CD4-positive, alpha-beta T cell treated with Interleukin-12 subunit alpha and Interleukin-12 subunit beta, for 1 hour (primary cell): ENCODE data around the gene RITA1.

ENCODE experiments used
- DNase-seq: peaks from one replicate; pipeline ENCODE4 v3.0.0-alpha.2; 2020

Gene RITA1

DNA sequence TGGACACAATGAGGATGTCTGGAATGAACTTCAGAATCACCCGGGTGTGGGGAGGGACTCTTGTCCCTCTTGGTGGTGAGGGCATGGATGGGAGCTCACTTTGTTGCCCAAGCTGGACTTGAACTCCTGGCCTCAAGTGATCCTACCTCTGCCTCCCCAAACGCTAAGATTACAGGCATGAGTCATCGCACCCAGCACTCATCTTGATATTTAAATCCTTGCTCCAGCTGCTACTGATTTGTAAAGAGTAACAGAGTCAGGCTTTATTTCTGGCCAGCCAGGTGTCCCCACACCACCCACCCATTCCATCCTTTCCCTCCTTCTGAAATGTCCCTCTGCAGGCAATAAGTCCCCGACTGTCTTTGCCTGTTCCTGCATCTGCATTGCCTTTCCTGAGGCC lies 5.2 kb upstream of the RITA1 start:
- no peak for DNase-seq

DNA sequence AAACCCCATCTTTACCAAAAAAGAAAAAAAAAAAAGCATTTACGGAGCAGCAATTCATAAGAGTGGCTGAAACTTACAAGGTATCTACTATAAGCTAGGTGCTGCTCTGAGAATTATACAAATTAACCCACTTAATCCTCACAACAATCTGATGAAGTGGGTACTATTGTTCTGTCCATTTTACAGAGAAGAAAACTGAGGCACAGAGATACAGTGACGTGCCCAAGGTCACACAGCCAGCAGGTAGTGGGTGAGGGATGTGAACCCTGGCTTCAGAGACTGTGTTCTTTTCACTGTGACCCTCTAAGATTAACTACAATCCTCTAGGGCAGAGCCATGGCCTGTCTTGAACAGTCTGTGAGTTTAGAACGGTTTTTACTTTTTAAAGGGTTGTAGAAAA lies 3.5 kb upstream of the RITA1 start:
- DNase-seq = no peak

DNA sequence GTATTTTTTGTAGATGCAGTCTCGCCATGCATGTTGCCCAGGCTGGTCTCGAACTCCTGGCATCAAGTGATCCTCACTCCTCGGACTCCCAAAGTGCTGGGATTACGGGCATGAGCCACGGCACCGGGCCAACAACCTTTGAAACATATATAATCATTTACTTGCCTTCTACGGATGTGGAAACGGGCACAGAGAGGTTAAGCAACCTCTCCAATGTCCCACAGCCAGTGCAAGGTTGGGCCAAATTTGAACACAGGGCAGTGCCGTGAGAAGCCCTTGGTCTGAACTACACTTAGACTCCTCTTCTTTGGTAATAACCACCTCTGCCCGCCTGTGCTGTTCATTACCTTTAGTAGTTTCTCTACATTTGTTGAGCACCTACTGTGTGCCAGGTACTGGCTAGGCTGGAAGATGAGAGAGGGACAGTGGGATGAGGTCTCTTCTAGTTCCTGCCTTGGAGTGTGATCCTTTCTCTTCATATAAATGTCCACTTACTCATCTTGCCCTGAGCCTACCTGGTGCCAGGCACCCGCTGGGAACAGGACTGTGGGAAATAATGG lies 2.4 kb upstream of the RITA1 start:
- DNase-seq = no peak

DNA sequence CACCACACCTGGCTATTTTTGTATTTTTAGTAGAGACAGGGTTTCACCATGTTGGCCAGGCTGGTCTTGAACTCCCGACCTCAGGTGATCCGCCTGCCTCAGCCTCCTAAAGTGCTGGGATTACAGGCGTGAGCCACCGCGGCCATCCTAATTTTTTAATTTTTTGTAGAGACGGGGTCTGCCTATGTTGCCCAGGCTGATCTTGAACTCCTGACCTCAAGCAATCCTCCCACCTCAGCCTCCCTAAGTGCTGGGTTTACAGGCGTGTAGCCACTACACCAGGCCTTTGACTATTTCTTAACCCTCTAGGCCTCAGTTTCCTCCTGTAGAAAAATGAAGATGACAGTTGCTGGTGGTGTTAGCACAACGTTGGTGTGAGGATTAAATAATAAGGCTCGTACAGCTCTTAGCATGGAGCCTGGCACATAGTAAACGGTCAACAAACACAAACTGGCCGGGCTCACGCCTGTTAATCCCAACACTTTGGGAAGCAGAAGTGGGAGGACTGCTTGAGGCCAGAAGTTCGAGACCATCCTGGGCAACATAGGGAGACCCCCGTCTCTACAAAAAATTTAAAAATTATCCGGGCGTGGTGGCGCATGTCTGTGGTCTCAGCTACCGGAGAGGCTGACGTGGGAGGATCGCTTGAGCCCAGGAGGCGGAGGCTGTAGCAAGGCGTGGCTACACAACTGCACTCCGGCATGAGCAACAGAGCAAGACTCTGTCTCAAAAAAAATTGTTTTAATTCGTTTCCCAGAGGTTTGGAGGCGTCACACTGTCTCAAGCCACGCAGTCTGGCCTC lies 1.2 kb upstream of the RITA1 start:
- DNase-seq = no peak

DNA sequence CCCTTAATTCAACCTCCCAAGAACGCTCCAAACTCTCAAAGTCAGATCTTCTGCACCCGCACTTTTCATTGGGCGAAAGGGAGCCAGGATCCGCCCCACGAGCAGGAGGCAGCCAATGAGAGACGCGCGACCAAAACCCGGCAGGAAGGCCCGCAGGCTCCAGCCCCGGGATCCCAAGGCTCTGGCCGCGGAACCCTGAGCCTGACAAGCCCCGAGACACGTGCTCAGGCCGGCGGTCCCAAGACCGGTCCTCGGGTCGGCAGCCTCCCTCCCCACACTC lies 681 bp upstream of the RITA1 start:
- DNase-seq = peak; percentile 90

DNA sequence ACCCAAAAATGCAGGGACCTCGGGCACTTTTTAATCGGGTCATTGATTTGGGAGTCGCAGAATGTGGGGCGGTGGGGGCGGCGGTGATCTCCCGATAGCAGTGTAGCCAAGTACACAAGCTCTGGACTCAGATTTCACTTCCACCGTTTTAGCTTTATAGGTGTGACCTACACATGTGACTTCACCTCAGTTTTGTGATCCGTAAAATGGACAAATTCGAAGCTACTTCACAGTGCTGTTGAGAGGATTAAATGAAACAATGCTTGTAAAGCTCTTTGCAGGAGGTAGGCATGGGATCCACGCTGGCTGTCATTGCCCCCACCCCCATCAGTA lies 478 bp downstream of the RITA1 start:
- DNase-seq = peak; percentile 16

DNA sequence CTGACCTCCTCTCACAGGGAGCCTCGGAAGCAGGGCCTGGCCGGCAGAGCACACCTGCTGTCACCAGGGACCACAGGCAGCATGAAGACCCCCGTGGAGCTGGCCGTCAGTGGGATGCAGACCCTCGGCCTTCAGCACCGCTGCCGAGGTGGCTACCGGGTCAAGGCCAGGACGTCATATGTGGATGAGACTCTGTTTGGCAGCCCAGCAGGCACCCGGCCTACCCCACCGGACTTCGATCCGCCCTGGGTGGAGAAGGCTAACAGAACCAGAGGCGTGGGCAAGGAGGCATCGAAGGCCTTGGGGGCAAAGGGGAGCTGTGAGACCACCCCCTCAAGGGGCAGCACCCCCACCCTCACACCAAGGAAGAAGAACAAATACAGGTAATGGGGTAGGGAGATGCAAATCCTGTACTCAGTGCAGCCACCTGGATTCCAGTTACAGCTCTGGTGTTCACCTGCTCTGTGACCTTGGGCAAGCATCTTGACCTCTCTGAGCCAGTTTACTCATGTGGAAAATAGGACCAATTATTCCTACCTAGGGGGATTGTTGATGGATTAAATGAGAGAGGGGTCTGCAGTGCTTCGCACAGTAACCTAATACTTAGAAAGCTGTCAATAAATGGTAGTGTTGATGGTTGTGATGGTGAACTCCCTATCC lies 1.3 kb downstream of the RITA1 start:
- no peak for DNase-seq

DNA sequence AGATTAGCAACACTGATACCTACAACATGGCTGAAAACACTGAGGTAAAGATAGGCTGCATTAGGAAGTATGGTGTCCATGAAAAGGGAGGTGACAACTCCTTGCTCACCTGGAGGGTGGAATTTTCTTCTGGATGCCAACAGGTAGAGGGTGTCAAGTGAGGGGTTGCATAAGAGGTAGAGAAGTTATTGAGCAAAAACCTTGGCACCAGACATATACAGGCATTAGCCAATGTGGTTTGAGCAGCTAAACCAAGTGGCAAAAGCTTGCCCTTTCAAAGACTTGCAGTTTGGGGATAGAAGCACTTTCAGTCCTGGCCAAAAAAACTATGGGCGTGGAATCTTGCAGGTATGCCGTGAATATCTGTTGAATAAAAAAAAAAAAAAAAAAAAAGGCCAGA lies 3.8 kb downstream of the RITA1 start:
- DNase-seq = no peak

DNA sequence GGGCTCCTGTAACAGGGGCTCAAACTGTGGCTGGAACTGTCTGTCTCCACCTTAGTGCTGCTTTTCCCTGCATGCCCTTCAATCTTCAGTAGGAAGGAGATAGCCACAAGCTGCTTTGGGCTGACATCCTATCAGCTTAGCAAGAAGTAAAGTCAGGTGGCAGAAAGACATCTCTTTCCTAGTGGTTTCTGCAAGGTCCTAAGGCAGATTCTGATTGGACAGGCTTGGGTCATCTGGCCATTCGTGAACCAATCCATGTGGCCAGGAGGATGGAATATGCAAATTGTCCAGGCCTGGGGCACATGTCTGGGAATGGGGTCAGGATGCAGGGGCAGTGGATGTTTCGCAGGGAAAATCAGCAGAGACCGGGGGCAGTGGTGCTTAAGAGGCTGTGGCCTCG lies 5.2 kb downstream of the RITA1 start:
- DNase-seq = no peak

DNA sequence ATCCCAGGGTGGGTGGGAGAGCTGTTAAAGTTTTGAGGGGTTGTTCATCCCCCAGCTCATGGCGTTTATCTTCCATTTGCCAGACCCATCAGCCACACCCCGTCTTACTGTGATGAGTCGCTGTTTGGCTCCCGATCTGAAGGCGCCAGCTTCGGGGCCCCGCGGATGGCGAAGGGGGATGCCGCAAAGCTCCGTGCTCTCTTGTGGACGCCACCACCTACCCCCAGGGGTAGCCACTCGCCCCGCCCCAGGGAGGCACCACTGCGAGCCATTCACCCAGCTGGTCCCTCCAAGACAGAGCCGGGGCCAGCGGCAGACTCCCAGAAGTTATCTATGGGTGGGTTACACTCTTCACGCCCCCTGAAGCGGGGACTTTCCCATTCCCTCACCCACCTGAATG lies 5.7 kb downstream of the RITA1 start:
- no peak for DNase-seq

DNA sequence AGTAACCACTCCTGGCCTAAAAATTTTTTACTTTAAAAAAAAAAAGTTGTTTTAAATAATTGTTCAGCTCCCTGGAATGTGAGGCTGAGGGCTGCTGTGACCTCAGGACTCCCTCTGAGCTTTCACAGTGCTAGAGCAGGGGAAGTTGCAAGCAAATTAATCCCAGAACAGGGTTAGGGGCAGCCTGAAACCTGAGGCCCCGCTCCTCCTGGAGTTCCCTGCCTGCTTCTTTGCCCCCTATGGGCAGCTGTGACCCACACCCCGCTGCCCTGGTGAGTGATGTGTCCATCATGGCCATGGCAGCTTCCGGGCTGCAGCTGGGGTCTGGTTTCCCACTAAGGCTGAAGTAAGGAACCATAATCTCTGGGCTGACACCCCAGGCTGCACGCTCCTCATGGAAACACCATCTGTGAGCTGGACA lies 9.5 kb downstream of the RITA1 start:
- no peak for DNase-seq

DNA sequence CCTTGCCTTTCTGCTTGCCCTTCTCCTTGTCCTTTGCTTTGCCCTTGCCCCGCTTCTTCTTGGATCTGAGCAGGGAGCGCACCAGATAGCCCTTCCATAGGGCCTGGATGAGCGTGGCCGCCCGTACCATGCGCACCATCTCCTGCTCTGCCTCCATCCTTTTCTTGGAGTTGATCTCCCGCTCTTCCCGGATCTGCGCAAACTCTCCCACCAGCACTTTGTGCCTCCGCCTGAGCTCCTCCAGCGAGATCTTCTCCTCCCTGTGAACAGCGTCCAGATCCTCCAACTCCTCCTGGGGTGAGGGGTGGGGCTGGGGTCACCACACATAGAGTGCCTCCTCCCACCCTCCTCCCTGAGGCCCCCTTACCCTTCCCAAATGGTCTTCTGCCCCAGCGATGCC lies 10.1 kb downstream of the RITA1 start:
- no peak for DNase-seq

DNA sequence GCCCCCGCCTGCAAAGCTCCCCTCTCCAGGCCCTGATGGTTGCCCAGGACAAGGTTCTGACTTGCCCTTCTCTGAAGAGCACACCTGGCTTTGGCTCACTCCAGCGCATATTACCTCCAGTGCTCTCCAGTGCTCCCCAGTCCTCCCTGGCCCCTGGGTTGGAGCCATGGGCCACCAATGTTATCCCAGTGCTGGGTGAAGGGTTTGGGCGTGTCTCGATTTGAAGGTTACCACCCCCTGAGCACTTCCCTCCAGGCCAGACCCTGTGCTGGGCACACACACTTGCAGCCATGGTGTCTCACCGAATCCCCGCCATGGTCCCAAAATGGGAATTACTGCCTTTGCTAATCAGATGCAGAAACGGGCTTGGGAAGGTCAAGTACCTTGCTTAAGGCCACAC lies 11.1 kb downstream of the RITA1 start:
- DNase-seq = no peak

DNA sequence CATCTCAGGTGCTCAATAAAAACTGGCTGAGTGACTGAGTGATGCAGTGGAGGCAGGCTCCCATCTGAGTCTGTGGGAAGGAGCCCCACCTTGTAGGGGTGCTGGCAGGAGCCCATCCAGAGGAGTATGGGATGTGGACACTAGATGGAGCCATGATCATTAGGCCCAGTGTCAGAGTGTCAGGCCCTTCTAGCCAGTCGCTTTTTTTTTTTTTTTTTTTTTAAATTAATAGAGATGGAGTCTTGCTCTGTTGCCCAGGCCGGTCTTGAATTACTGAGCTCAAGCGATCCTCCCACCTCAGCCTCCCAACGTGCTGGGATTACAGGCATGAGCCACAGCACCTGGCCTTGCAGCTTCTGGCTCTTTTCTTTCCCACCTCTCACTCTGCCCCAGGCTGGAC lies 11.5 kb downstream of the RITA1 start:
- DNase-seq = peak; percentile 77

DNA sequence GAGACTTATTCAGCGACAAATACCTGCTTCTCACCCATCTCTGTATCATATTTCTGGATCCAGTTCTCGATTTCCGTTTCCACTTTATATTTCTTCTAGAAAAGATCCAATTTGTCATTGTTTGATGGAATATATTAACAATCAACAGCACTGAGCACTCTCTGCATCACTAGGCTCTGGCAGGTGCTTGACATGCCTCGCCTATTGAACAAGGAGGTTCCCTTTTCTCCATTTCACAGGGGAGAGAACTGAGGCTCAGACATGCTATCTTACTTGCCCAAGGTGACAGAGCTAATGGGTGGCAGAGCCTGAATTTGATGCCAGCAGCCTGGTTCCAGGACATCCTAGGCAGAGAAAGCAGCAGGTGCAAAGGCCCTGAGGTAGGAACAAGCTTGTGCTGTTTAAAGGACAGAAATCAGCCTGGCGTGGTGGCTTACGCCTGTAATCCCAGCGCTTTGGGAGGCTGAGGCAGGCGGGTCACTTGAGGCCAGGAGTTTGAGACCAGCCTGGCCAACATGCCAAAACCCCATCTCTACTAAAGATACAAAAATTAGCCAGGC lies 12.1 kb downstream of the RITA1 start:
- DNase-seq = no peak

DNA sequence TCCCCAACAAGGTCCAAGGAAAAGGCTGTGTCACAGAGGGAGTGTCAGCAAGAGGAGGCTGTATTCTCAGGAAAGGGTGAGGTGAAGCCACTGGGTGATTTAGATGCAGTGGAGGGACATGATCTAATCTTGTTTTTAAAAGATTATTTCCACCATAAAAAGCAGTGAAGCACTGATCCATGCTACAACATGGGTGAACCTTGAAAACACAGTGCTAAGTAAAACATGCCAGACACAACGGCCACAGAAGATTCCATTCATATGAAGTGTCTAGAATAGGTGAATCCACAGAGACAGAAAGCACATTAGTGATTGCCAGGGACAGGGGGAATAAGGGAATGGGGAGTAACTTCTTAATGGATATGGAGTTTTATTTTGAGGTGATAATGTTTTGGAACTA lies 12.8 kb downstream of the RITA1 start:
- DNase-seq = no peak

DNA sequence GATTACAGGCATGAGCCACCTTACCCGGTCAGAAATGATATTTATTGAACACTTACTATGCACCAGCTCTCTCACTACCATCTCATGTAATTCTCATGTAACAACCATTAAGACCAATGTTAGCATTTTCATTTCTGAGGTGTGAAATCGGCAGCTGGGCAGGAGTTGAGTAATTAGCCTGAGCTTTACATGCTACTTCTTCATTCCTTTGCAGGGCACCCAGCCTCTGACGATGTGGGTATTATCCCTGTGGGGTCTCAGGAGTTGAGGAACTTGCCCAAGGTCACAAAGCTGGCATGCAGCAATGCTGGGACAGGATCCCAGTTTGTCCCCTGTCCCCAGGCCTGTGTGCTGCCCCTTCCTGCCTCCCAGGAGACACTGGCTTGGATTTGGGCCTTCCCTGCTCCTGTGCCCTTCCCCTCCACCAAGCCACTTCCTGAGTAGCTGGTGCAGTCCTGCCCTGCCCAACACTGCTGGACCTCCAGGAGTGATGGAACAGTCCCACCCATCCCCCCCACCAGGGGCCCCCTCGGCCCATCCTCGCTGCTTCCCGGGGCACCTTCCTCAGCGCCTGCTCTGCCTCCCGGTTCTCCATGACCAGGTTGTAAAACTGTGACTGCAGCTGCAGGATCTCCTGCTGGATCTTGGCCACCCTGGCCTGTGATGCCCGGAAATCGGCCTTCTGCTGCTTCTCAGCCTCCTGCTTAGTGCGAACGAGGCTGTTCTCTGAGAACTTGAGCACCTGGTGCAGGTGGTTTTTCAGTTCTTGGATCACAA lies 14.7 kb downstream of the RITA1 start:
- DNase-seq = no peak

DNA sequence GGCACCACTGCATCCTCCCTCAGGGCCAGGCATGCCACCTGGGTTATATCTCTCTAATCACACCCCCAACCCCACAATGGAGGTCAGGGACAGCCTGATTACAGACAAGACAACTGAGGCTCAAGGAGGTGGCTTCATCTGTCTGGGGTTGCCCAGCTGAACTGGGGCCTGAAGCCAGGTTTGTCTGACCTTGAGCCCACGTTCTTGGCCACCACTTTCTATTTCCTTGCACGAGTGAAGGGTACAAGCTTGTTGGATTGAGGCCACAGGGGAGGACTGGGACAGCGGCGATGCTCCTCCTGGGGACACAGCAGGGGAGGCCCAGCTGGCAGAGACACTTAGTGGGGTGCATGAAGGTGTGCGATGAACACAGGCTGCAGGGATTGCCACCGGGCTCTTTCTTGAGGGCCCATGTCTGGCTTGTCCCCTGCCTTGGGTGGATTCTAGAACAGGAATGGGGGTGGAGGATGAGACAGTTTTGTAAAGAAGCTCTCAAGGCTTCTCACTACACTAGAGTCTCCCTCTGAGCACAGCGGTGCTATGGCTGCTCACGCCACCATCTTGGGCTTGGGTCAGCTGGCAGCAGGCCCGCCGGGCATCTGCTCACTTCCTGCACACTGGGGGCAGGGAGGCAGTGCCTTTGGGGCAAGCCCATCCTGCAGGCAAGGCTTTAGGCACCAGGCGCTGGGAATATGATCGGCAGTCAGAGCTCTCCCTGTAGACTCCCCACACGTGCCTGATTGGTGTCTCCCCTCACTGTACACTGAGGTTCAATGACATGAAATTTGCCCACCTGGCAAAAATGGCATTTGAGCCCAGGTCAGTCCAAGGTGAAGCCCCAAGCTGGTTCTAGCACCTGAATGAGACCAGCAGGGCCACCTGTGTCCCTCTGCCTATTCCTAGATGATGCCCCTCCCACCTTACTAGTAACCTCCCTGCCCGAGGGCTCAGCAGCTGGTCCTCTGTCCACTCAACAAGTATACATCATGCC lies 16.0 kb downstream of the RITA1 start:
- DNase-seq = no peak

DNA sequence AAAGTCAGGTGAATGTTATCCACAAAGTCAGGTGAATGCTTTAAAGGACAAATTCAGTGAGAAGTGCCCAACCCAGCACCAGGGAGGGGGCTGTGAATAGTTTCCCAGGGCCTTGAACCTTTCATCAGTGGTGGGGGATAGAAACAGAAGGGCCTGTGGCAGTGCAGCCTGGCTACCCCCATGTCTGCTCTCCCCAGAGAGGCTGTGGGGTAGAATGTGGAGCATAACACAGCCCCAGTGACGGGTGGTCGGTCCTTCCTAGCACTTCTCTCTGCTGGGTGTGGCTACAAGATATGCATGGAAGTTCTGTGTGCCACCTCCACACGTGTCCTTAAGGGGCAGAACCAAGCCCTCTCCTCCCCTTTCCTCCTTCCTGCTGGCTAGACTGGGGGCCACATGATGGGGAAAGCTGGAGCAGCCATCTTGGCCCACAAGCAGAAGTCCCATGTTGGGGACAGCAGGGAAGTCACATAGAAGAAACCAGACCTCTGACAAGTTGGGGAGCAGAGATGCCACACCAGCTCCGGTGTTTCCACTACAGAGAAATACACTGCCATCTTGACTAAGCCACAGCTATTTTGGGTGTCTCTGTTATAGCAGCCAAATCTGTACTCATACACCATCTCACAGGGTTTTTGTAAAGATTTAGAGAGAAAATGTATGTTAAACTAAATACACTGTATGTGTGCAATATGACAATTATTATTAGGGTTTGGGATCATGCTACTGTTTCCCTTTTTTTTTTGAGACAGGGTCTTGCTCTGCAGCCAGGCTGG lies 17.0 kb downstream of the RITA1 start:
- DNase-seq = no peak

DNA sequence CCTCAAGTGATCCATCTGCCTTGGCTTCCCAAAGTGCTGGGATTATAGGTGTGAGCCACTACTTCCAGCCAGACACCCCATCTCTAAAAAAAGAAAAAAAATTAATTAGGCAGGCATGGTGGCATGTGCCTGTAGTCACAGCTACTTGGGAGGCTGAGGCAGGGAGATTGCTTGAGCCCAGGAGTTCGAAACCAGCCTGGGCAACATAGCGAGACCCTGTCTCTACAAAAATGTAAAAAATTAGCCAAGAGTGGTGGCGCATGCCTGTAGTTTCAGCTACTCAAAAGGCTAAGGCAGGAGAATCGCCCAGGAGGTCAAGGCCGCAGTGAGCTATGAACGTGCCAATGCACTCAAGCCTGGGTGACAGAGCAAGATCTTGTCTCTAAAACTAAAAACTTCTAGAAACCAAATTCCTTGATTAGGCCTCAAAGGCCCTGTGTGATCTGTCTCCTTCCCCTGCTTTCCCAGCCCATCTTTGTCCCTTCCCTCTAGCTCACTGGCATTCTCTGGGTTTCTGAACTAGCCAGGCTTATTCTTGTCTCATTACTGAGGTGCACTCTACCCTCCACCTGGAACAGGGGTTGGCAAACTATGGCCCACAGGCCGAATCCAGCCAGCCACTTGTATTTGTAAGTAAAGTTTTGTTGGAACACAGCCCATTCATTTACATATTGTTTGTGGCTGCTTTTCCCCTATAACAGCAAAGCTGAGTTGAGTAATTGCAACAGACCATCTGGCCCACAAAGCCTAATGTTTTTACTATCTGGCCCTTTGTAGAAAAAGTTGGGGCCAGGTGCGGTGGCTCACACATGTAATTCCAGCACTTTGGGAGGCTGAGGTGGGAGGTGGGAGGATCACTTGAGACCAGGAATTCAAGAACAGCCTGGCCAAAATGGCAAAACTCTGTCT lies 18.6 kb downstream of the RITA1 start:
- no peak for DNase-seq

DNA sequence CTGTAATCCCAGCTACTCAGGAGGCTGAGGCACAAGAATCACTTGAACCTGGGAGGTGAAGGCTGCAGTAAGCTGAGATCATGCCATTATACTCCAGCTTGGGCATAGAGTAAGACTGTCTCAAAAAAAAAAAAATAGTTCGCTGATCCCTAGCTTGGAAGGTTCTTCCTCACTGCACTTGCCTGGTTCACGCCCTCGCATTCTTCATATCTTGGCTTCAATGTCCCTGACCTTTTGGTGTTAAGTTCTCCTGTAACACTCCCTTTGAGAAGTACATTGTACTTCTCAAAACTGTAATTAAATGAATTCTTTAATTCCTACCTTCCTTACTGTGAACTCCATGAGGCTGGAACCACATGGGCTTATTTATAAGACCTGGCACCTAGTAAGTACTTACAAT lies 19.3 kb downstream of the RITA1 start:
- no peak for DNase-seq
